Measurements from ENCODE around the gene VWA5A.

DNA sequence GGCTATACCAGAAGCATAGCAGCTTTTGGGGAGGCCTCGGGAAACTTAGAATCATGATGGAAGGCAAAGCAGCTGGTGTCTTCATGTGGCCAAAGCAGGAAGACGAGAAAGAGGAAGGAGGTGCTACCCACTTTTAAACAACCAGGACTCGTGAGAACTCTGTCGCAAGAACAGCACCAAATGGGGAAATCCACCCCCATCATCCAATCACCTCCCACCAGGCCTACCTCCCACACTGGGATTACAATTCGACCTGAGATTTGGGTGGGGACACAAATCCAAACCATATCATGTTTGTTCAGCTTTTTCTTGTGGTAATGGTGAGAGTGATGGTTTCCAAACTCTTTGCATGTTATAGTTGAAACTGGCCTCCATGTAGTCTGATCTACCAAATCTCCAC is 35.4 kb downstream of the VWA5A start:
- TF ChIP-seq, protein P1, sequence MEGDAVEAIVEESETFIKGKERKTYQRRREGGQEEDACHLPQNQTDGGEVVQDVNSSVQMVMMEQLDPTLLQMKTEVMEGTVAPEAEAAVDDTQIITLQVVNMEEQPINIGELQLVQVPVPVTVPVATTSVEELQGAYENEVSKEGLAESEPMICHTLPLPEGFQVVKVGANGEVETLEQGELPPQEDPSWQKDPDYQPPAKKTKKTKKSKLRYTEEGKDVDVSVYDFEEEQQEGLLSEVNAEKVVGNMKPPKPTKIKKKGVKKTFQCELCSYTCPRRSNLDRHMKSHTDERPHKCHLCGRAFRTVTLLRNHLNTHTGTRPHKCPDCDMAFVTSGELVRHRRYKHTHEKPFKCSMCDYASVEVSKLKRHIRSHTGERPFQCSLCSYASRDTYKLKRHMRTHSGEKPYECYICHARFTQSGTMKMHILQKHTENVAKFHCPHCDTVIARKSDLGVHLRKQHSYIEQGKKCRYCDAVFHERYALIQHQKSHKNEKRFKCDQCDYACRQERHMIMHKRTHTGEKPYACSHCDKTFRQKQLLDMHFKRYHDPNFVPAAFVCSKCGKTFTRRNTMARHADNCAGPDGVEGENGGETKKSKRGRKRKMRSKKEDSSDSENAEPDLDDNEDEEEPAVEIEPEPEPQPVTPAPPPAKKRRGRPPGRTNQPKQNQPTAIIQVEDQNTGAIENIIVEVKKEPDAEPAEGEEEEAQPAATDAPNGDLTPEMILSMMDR (IDR thresholded peaks at IDR 0.05), result no peak
- TF ChIP-seq POLR2A (IDR thresholded peaks at IDR 0.05), result no peak
